H1 (cell line): ENCODE results near the gene ELAVL2.

Experiments
- KDM1A ChIP-seq: fragments of 200-600, 300-600 bp; sonication (generic); IDR thresholded peaks from 2 replicates; pipeline ENCODE4 v1.7.1; 2016; ENCODE audit warnings: mild to moderate bottlenecking, low read length, borderline replicate concordance
- POLR2A ChIP-seq, 2 experiments: IDR thresholded peaks; 1 replicate in 1 of 2; 2 replicates in 1 of 2; pipeline ENCODE4 v1.6.1; 2011; ENCODE audit warnings: low read depth in 2 of 2, low read length in 2 of 2, mild to moderate bottlenecking in 2 of 2; ENCODE audit errors: control extremely low read depth in 1 of 2
- SP1 ChIP-seq: IDR thresholded peaks from 2 replicates; pipeline ENCODE4 v1.6.1; 2011; ENCODE audit warnings: low read depth, low read length

- TF ChIP-seq KDM1A (no peak), POLR2A (IDR thresholded peaks at IDR 0.05; ENCODE audit: control extremely low read depth in 1 of 2, low read depth in 2 of 2, low read length in 2 of 2) (no peak), SP1 (no peak)
These were observed 86.3 kb downstream of the ELAVL2 start for GRCh38 chr9:23739753-23740152.
